H4 (cell line): ENCODE results near the gene GARIN6. TPM values are rescaled to one million over a fixed set of nuclear protein-coding genes. Genes with fewer than 3 reads are reported as not detected.
"Not testable (repeated sequence)": the region's sequence is repeated elsewhere in the genome, so short reads cannot be mapped to it uniquely, and the experiment has no call there.

ENCODE experiments used
- DNase-seq: peaks from one replicate; pipeline ENCODE4 v3.0.0-alpha.2; 2015; ENCODE audit warnings: low spot score
- total RNA-seq: library from RNA; depleted of rRNA; stranded (reverse); fragments of >200 nt; shearing (Covaris generic); gene quantifications from 2 replicates; pipeline ENCODE4 v1.2.3, GENCODE V29; 2014; rRNA removed

The GARIN6 gene
- not detected in 2 replicates for total RNA-seq

GRCh38 chr12:99647453-99647852, at the start of gene GARIN6:
Gene GARIN6, plus strand, starts transcription at chr12:99647753. Its CDS starts 422 bp downstream, at chr12:99648175.
- no peak for DNase-seq

- no peak for DNase-seq
Measured at GRCh38 chr12:99598785-99599184, 48.8 kb upstream of the GARIN6 start.

- no peak for DNase-seq
Measured at GRCh38 chr12:99600388-99600787, 47.2 kb upstream of the GARIN6 start.

- no peak for DNase-seq
Measured at GRCh38 chr12:99609455-99610181, 37.9 kb upstream of the GARIN6 start.

GRCh38 chr12:99611117-99611516, 36.4 kb upstream of the GARIN6 start:
- DNase-seq, result no peak

- no peak for DNase-seq
Measured at GRCh38 chr12:99611599-99611998, 36.0 kb upstream of the GARIN6 start.

- DNase-seq, result no peak
Measured at GRCh38 chr12:99618657-99619056, 28.9 kb upstream of the GARIN6 start.

GRCh38 chr12:99619389-99620158, 28.0 kb upstream of the GARIN6 start:
- peak; percentile 36 for DNase-seq

- DNase-seq, result no peak
Measured at GRCh38 chr12:99620159-99620479, 27.4 kb upstream of the GARIN6 start.

- not testable (repeated sequence) for DNase-seq
Measured at GRCh38 chr12:99624591-99624990, 23.0 kb upstream of the GARIN6 start.

- DNase-seq, result no peak
Measured at GRCh38 chr12:99627459-99627858, 20.1 kb upstream of the GARIN6 start.

GRCh38 chr12:99644629-99645028, 2.9 kb upstream of the GARIN6 start:
- no peak for DNase-seq

- no peak for DNase-seq
Measured at GRCh38 chr12:99648183-99648582, 630 bp downstream of the GARIN6 start.

- no peak for DNase-seq
Measured at GRCh38 chr12:99649551-99649950, 2.0 kb downstream of the GARIN6 start.

GRCh38 chr12:99658671-99659349, 11.3 kb downstream of the GARIN6 start:
- no peak for DNase-seq

- no peak for DNase-seq
Measured at GRCh38 chr12:99670635-99671034, 23.1 kb downstream of the GARIN6 start.

GRCh38 chr12:99680276-99680675, 32.7 kb downstream of the GARIN6 start:
- DNase-seq, result no peak

- DNase-seq, result peak; percentile 3
Measured at GRCh38 chr12:99686142-99686541, 38.6 kb downstream of the GARIN6 start.

- DNase-seq, result no peak
Measured at GRCh38 chr12:99695050-99695449, 47.5 kb downstream of the GARIN6 start.
